ENCODE data around the gene PCLO.
"Not testable (repeated sequence)": the region's sequence is repeated elsewhere in the genome, so short reads cannot be mapped to it uniquely, and the experiment has no call there.

PCLO gene

GRCh38 chr7:83141927-83142326, 20.8 kb downstream of the PCLO start:
- no peak for DNase-seq

- no peak for DNase-seq
These were observed 31.8 kb downstream of the PCLO start for GRCh38 chr7:83130623-83131545.

- DNase-seq, result no peak
These were observed 32.5 kb downstream of the PCLO start for GRCh38 chr7:83130191-83130590.

- no peak for DNase-seq
These were observed 43.2 kb downstream of the PCLO start for GRCh38 chr7:83119494-83119893.

- DNase-seq, result no peak
These were observed 43.7 kb downstream of the PCLO start for GRCh38 chr7:83119026-83119382.

- DNase-seq, result no peak
These were observed 44.2 kb downstream of the PCLO start for GRCh38 chr7:83118347-83119025.

- DNase-seq, result no peak
These were observed 45.2 kb downstream of the PCLO start for GRCh38 chr7:83117466-83117865.

GRCh38 chr7:83111391-83111790, 51.3 kb downstream of the PCLO start:
- no peak for DNase-seq

GRCh38 chr7:83109352-83109751, 53.3 kb downstream of the PCLO start:
- DNase-seq, result no peak

- no peak for DNase-seq
These were observed 56.7 kb downstream of the PCLO start for GRCh38 chr7:83105948-83106347.

- DNase-seq, result no peak
These were observed 57.6 kb downstream of the PCLO start for GRCh38 chr7:83105063-83105462.

- no peak for DNase-seq
These were observed 61.2 kb downstream of the PCLO start for GRCh38 chr7:83101530-83101929.

GRCh38 chr7:83096065-83096580, 66.6 kb downstream of the PCLO start:
- no peak for DNase-seq

GRCh38 chr7:83085299-83085698, 77.4 kb downstream of the PCLO start:
- no peak for DNase-seq

GRCh38 chr7:83079879-83080278, 82.8 kb downstream of the PCLO start:
- DNase-seq, result not testable (repeated sequence)

GRCh38 chr7:83077328-83077727, 85.4 kb downstream of the PCLO start:
- DNase-seq, result no peak

- DNase-seq, result no peak
These were observed 89.8 kb downstream of the PCLO start for GRCh38 chr7:83072576-83073517.

- DNase-seq, result no peak
These were observed 97.0 kb downstream of the PCLO start for GRCh38 chr7:83065714-83066113.

GRCh38 chr7:83060218-83060617, 102.5 kb downstream of the PCLO start:
- DNase-seq, result no peak

GRCh38 chr7:83058667-83059066, 104.0 kb downstream of the PCLO start:
- no peak for DNase-seq

GRCh38 chr7:83055197-83055596, 107.5 kb downstream of the PCLO start:
- DNase-seq, result no peak

GRCh38 chr7:83054472-83054871, 108.2 kb downstream of the PCLO start:
- no peak for DNase-seq

- DNase-seq, result no peak
These were observed 108.7 kb downstream of the PCLO start for GRCh38 chr7:83053965-83054364.

Measured in central memory CD4-positive, alpha-beta T cell (primary cell).